HG03457 (cell line): ENCODE data around the gene TKTL1.
A peak's percentile ranks its signal among the peaks of the same experiment; 100 is the strongest.
"Not testable (repeated sequence)": the region's sequence is repeated elsewhere in the genome, so short reads cannot be mapped to it uniquely, and the experiment has no call there.

Source experiments
- ATAC-seq: cut with Tn5 transposase; IDR thresholded peaks from one replicate; pipeline ENCODE4 v1.9.1; 2021; ENCODE audit warnings: moderate number of reproducible peaks; ENCODE audit not compliant: unreplicated experiment

TKTL1 gene

GRCh38 chrX:154341399-154342298, 46.1 kb downstream of the TKTL1 start:
- ATAC-seq: peak; percentile 57

GRCh38 chrX:154343063-154343462, 47.5 kb downstream of the TKTL1 start:
- not testable (repeated sequence) for ATAC-seq

DNA sequence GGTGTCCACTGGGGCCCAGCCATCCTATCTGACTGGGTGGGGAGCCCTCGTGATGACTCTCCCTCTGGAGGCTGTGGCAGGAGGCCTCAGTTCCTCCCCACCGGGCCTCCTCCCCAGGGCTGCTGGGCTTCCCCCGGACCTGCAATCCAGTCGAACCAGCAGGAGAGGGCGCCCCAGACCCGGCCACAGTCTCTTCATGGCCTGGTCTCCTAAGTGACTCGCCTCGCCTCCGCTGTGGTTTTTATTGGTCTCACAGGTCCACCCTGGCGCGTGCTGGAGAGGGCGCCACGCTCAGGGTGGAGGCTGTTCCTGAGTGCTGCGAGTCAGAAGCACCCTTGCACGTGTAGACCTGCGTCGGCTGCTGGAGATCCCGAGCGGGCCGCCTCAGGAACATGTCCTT, 48.0 kb downstream of the TKTL1 start:
- ATAC-seq: peak; percentile 32

DNA sequence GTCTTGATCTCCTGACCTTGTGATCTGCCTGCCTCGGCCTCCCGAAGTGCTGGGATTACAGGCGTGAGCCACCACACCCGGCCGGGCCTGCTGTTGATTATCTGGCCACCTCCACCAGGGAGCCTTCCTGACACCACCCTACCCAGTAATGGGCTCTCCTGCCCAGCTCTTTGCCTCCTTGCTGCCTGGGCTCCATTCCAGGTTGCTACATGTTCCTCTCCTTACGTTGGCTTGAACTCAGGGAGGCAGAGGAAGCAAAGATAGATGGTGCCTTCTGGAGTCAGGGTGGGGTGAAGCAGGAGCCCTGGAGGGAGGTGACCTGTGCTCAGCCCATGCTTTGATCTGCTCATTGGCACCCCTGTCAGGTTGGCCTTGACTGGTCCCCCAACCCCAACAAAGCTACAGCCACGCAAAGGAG, 52.5 kb downstream of the TKTL1 start:
- ATAC-seq: no peak

GRCh38 chrX:154348646-154349358, 53.2 kb downstream of the TKTL1 start:
- ATAC-seq: no peak

- ATAC-seq: no peak
Observed at GRCh38 chrX:154349359-154349935, 53.9 kb downstream of the TKTL1 start.

DNA sequence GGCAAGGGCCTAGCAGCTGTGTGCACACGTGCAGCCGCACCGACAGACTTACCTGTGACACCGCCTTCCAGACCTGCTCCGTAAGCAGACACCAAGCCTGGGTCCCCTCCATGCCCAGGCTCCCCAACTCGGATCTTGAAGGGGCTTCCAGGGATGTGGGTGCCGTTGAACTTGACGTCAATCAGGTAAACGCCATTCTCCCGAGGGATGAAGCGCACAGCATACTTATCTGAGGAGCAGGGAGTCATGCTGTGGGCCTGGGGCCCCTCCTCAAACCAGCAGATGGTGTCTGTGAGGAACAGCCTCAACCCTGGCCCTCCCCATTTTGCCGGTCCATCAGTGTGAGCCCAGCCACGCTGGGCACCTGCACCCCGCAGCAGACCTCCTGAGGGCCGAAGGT, 54.4 kb downstream of the TKTL1 start:
- no peak for ATAC-seq

DNA sequence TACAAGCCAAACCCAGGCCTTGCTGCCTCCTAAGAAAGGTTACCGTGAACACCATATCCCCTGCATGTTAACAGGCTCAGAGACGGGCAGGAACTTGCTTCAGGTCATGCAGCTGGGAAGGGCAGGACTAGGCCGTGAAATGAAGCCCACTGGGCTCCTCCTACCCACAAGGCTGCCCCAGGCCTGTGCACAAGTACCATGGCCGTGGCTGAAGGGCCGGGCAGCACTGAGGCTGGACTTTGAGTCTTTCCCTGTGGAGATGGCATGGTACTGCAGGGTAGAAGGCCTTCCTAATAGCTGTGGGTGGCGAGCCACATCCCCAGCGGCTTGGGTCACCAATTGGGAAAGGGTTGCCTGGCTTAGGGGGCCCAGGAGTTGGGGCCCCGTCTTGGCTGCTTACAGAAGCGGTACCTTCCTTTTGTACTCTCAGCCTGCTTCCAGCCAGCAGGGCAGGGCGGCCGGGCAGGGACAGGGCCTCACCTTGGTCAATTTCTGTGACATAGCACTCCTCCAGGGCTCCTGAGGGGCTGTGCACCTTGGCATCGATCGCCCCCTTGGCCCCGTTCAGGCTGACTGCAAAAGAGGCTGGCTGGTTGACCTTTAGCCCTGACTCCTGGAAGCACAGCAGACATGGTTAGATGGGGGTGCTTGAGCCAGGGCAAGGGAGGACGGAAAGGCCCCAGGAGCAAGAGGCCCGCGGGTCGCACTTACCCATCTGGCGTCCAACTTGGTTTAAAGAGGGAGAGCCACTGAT, 55.0 kb downstream of the TKTL1 start:
- ATAC-seq: no peak

- ATAC-seq: no peak
Observed at GRCh38 chrX:154351183-154352011, 55.8 kb downstream of the TKTL1 start.

GRCh38 chrX:154352012-154352401, 56.4 kb downstream of the TKTL1 start:
- ATAC-seq: no peak

GRCh38 chrX:154352466-154352865, 56.9 kb downstream of the TKTL1 start:
- no peak for ATAC-seq

GRCh38 chrX:154353172-154353843, 57.7 kb downstream of the TKTL1 start:
- ATAC-seq: no peak

DNA sequence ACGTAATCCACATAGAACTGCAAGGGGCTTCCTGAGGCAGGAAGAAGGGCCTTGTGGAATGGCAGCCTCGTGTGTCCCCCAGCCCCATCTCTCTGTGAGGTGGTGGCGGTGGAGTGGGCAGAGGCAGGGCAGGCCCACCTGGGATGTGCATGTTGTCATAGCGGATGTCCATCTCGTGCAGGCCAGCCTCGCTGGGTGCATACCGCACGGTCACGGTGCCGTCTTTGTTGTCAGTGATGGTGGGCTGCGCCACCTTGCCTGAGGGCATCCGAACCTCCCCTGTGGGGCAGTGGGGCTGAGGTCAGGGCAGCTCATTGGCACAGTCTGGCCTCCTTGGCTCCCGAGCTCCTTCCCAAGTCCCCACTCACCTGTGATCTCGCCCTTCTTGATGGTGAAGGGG, 58.4 kb downstream of the TKTL1 start:
- ATAC-seq: no peak

GRCh38 chrX:154354516-154354915, 58.9 kb downstream of the TKTL1 start:
- ATAC-seq: no peak

DNA sequence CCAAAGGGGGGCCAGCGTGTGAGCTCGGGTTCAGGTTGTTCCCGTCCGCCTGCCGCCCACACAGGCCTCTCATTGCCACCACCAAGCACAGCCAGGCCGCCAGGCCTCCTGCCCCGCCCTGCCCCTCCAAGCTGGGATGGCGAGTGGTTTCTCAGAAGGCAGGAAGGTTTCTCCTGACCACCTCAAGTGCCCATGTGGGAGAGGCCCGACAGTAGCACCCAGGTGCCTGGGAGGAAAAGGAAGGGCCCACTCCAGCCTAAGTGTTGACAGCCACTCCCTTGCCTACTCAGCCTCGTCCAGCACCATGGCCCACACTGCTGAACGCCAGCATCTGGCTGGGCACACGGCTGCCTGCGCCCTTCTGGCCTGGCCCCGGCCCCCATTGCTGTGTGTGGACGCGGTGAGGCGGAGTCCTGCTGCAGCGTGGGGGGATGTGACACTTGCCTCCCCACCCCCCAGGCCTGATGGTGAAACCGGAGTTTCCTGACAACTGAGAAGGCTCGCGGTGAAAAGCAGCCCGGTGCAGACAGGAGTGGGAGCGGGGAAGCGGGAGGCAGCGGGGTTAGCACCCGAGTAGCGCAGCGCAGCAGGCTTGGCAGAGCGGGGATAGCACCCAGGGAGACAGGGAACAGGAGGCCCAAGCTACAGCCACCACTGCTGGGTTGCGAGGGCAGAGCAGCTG, 59.6 kb downstream of the TKTL1 start:
- ATAC-seq: no peak

DNA sequence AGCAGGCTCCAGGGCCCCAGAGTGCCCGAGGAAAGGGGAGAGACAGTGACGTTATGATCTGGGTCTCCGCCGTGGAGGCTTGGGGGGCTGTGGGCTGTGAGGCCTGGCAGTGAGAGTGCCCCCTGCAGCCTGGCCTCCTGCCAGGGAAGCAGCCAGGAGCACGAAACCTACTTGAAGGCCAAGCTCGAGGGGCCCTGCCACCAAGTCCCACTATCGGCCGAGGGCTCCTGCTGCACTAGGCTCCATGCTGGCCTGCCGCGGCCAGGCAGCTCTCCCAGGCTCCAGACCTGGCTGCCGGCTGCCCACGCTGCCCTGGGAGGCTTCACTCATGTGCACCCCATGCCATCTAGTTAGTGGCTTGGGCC, 60.2 kb downstream of the TKTL1 start:
- no peak for ATAC-seq

GRCh38 chrX:154356596-154356995, 61.0 kb downstream of the TKTL1 start:
- ATAC-seq: no peak

DNA sequence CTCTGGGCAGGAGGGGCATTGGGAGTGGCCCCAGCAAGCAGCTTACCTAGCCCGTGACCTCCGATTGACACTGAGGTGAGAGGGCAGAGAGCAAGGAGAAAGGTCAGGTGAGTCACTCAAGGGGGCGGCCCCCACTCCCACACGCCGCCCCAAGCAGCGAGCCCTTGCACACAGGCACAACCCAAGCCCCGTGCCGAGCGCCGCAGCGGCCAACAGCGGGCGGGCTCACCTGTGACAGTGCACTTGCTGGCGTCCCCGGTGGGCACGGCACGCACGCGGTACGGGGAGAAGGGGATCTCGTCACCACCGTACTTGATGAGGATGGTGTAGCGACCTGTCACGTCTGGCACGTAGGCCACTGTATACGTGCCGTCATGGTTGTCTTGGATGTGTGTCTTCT, 61.6 kb downstream of the TKTL1 start:
- ATAC-seq: no peak

- no peak for ATAC-seq
Observed at GRCh38 chrX:154358011-154358410, 62.4 kb downstream of the TKTL1 start.
